OCI-LY1 (cell line): Measurements from ENCODE around the gene OR4D10.

Experiments used
- EZH2 ChIP-seq: fragments of 200-600 bp; sonication (generic), shearing (Covaris generic); IDR thresholded peaks from 2 replicates; pipeline ENCODE4 v1.8.0; 2017; ENCODE audit warnings: borderline replicate concordance, mixed run types, mild to moderate bottlenecking, antibody characterized with exemption, low read length, moderate library complexity, mixed read lengths
- TF ChIP-seq, protein P1 (sequence below): fragments of 200-600 bp; sonication (generic), shearing (Covaris generic); IDR thresholded peaks from 2 replicates; pipeline ENCODE4 v1.5.1; 2017; ENCODE audit warnings: mild to moderate bottlenecking, antibody characterized with exemption, low read length, moderate library complexity, mixed read lengths

DNA sequence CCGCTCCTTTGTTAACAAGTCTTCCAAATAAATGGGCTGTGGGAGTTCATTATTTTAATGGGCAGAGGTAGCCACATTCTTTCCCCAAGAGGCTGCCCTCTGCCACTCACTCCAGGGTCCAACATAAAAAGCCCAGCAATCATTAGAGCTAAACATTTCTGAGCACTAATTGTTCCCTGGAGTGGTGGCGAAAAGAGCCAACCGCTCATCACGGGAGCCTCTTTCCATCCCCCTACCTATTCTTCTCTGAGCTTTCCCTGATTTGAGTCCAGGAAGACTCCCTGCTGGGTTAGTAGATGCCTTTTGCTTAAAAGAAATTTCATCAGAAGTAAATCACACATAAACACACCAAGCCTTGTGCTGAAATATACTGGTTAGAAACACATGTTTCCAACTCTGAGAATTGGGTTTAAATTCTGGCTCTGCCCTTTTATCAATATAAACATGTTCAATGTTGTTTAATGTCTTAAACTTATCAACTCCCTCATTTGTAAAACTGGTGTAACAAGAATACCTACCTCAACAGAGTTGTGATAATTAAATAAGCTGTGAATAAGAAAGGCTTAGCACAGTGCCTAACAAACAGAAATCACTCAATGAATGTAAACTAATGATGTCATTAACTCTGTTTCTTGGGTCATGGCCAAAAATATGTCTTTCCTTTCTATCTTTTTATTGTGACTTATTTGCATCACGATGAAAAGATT is 46.6 kb upstream of the OR4D10 start, which contains the start of gene OR5A2:
- TF ChIP-seq, protein P1, sequence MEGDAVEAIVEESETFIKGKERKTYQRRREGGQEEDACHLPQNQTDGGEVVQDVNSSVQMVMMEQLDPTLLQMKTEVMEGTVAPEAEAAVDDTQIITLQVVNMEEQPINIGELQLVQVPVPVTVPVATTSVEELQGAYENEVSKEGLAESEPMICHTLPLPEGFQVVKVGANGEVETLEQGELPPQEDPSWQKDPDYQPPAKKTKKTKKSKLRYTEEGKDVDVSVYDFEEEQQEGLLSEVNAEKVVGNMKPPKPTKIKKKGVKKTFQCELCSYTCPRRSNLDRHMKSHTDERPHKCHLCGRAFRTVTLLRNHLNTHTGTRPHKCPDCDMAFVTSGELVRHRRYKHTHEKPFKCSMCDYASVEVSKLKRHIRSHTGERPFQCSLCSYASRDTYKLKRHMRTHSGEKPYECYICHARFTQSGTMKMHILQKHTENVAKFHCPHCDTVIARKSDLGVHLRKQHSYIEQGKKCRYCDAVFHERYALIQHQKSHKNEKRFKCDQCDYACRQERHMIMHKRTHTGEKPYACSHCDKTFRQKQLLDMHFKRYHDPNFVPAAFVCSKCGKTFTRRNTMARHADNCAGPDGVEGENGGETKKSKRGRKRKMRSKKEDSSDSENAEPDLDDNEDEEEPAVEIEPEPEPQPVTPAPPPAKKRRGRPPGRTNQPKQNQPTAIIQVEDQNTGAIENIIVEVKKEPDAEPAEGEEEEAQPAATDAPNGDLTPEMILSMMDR = no peak
- TF ChIP-seq EZH2 = no peak
